Smooth muscle cell (in vitro differentiated cells): ENCODE data around the gene CENPN. TPM values are rescaled to one million over a fixed set of nuclear protein-coding genes. Genes with fewer than 3 reads are reported as not detected.

ENCODE experiments used
- DNase-seq: peaks from one replicate; lab custom pipeline; 2025; ENCODE audit not compliant: unreplicated experiment; lab: John Stamatoyannopoulos, UW
- H2AFZ ChIP-seq: fragments of 200-600 bp; sonication (generic); 2 replicates; pipeline ENCODE4 v1.6.0; 2016; ENCODE audit warnings: antibody characterized with exemption, low read depth, mild to moderate bottlenecking
- H3F3A ChIP-seq: fragments of 200-600 bp; sonication (generic); 2 replicates; pipeline ENCODE4 v1.6.0; 2017; ENCODE audit warnings: antibody characterized with exemption, low read depth
- H3K27ac ChIP-seq: fragments of 200-600 bp; sonication (generic); 2 replicates; pipeline ENCODE4 v1.5.1; 2016; ENCODE audit warnings: low read depth, mild to moderate bottlenecking
- H3K27me3 ChIP-seq: fragments of 200-600 bp; sonication (generic); 2 replicates; pipeline ENCODE4 v1.6.1; 2016; ENCODE audit warnings: low read depth, mild to moderate bottlenecking
- H3K36me3 ChIP-seq: fragments of 200-600 bp; sonication (generic); 2 replicates; pipeline ENCODE4 v1.5.1; 2016; ENCODE audit warnings: low read depth
- H3K4me1 ChIP-seq: fragments of 200-600 bp; sonication (generic); 2 replicates; pipeline ENCODE4 v1.5.1; 2016; ENCODE audit warnings: low read depth
- H3K4me2 ChIP-seq: fragments of 200-600 bp; sonication (generic); 2 replicates; pipeline ENCODE4 v1.6.0; 2016; ENCODE audit warnings: mild to moderate bottlenecking
- H3K4me3 ChIP-seq: fragments of 200-600 bp; sonication (generic); 2 replicates; pipeline ENCODE4 v1.5.1; 2016; ENCODE audit warnings: mild to moderate bottlenecking
- H3K79me2 ChIP-seq: fragments of 200-600 bp; sonication (generic); 2 replicates; pipeline ENCODE4 v1.6.0; 2016; ENCODE audit warnings: low read depth, mild to moderate bottlenecking
- H3K9ac ChIP-seq: fragments of 200-600 bp; sonication (generic); 2 replicates; pipeline ENCODE4 v1.6.0; 2016; ENCODE audit warnings: low read depth
- H3K9me3 ChIP-seq: fragments of 200-600 bp; sonication (generic); replicated peaks from 2 replicates; pipeline ENCODE4 v1.5.1; 2016; ENCODE audit warnings: low read depth
- H4K20me1 ChIP-seq: fragments of 200-600 bp; sonication (generic); 2 replicates; pipeline ENCODE4 v1.6.0; 2016; ENCODE audit warnings: low read depth
- WGBS: methylation state at CpG from one replicate; pipeline ENCODE4 v1.1.7; 2016; ENCODE audit warnings: low lambda C conversion rate; 5-methylcytosine and 5-hydroxymethylcytosine counted together
- polyA plus RNA-seq: library from polyadenylated mRNA; unstranded; fragments of >200 nt; fragmentation: Nextera tagmentation; extraction: Ambion mirVana; gene quantifications from 2 replicates; pipeline ENCODE4 v1.2.1, GENCODE V29; 2016
- total RNA-seq: library from RNA; depleted of rRNA; stranded (reverse); fragments of >200 nt; gene quantifications from 2 replicates; pipeline ENCODE4 v1.2.3, GENCODE V29; 2014
- TF ChIP-seq, protein P1 (sequence below): fragments of 200-600 bp; sonication (generic); IDR thresholded peaks from 2 replicates; pipeline ENCODE4 v1.5.1; 2017; ENCODE audit warnings: borderline replicate concordance, mild to moderate bottlenecking, antibody characterized with exemption; ENCODE audit not compliant: insufficient read depth, poor library complexity, severe bottlenecking

The CENPN gene, protein sequence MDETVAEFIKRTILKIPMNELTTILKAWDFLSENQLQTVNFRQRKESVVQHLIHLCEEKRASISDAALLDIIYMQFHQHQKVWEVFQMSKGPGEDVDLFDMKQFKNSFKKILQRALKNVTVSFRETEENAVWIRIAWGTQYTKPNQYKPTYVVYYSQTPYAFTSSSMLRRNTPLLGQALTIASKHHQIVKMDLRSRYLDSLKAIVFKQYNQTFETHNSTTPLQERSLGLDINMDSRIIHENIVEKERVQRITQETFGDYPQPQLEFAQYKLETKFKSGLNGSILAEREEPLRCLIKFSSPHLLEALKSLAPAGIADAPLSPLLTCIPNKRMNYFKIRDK
- total RNA-seq (18.8 and 24.4 TPM in 2 replicates), polyA plus RNA-seq (14.2 and 25.1 TPM in 2 replicates)

DNA sequence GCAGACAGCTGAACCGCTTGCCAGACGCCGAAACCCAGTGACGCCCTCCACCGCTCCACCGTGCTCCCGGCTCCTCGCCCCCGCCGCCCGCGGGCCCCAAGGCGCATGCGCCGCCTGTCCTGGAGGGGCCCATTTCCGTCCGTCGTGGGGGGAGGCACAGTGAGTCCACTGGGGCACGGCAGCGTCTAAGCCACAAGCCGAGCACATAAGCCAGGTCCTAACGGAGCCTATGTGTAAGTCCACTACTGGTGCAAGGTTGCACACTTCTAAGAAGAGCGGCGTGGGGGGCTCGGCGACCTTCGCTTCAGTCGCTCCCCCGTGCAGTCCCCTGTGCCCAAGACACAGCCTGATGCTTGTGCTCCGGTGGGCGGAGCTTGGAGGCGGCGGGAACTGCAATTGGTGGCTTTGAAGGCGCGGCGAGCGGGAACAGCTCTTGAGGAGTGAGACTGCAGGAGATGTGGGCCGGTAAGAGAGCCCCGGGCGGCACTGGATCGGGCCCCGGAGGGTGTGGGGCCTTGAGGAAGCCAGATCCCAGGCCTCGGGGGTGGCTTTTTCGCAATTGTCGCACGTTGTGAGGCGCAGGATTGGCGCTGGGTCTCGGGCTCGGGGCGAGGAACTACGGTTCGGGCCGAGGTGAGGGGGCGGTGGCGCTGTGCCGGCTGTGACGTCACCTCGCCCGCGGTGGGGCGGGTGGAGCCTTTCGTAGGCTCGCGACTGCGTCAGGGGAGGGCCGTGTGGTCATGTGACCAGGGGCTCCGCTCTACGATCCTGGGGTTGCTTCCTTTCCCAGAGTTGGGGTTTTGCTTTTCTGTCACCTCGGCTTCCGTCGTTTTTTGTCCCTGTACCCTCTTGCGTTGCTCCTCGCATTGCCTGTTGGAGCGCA, at the start of gene CENPN, which contains the start of gene CMC2:
TSS of gene CENPN (plus strand) at position 402 of the 883 bp plus-strand sequence. CDS start 4,726 bp downstream, outside the sequence.
TSS of gene CMC2 (minus strand) at position 73 of the 883 bp plus-strand sequence. CDS start 9,491 bp downstream, outside the sequence.
- H3K4me3 ChIP-seq, result peak within 1 kb of the TSS; percentile 88
- peaks cover 32% of the 10 kb centered on the region for H4K20me1 ChIP-seq
- H3K36me3 ChIP-seq, result no peaks in the 10 kb centered on the region
- under 1% methylated on average over 75 of the region's 75 CpGs for WGBS
- H3K27me3 ChIP-seq, result no peaks in the 10 kb centered on the region
- H2AFZ ChIP-seq, result peak within 1 kb of the TSS; percentile 60
- TF ChIP-seq, protein P1, sequence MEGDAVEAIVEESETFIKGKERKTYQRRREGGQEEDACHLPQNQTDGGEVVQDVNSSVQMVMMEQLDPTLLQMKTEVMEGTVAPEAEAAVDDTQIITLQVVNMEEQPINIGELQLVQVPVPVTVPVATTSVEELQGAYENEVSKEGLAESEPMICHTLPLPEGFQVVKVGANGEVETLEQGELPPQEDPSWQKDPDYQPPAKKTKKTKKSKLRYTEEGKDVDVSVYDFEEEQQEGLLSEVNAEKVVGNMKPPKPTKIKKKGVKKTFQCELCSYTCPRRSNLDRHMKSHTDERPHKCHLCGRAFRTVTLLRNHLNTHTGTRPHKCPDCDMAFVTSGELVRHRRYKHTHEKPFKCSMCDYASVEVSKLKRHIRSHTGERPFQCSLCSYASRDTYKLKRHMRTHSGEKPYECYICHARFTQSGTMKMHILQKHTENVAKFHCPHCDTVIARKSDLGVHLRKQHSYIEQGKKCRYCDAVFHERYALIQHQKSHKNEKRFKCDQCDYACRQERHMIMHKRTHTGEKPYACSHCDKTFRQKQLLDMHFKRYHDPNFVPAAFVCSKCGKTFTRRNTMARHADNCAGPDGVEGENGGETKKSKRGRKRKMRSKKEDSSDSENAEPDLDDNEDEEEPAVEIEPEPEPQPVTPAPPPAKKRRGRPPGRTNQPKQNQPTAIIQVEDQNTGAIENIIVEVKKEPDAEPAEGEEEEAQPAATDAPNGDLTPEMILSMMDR, result no peak
- peaks cover 14% of the 10 kb centered on the region for H3K4me1 ChIP-seq
- H3K4me2 ChIP-seq, result peak within 1 kb of the TSS; percentile 85
- peak; percentile 99 for DNase-seq
- no peaks in the 10 kb centered on the region for H3F3A ChIP-seq
- H3K9ac ChIP-seq, result peak within 1 kb of the TSS; percentile 98
- peaks cover 45% of the 10 kb centered on the region for H3K79me2 ChIP-seq
- no peaks in the 10 kb centered on the region for H3K9me3 ChIP-seq
- H3K27ac ChIP-seq, result peak within 1 kb of the TSS; percentile 99

DNA sequence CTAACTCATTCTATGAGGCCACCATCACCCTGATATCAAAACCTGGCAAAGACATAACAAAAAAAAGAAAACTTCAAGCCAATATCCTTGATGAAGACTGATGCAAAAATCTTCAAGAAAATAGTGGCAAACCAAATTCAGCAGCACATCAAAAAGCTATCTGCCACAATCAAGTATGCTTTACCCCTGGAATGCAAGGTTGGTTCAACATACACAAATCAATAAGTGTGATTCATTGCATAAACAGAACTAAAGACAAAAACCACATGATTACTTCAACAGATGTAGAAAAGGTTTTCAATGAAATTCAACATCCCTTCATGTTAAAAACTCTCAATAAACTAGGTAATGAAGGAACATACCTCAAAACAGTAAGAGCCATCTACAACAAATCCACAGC, 48.7 kb upstream of the CENPN start:
- no peak overlapping the region for H3K27ac ChIP-seq

DNA sequence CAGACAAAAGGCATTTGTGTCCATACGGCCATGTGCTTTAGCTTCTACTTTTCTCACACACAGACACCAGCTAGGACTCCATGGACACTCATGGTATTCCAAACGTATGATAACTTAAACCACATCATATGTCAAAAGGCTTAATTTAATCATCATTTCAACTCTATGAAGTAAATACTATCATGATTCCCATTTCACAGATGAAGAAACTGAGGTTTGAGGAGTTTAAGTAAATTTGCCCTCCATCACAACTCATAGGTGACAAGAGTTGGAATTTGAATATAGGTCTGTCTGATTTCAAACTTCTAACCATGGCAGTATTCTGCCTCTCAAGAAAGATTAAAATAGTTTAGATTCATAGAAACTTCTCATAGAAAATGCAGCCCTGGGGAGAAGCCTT, 44.1 kb upstream of the CENPN start:
- no peaks in the 10 kb centered on the region for H3K27me3 ChIP-seq
- H3F3A ChIP-seq, result no peaks in the 10 kb centered on the region
- no peaks in the 10 kb centered on the region for H3K79me2 ChIP-seq
- H3K4me3 ChIP-seq, result no peak overlapping the region
- H3K9me3 ChIP-seq, result peaks cover 9% of the 10 kb centered on the region
- 71% methylated on average over 2 of the region's 2 CpGs for WGBS
- H3K27ac ChIP-seq, result no peak overlapping the region
- no peaks in the 10 kb centered on the region for H3K36me3 ChIP-seq
- no peak overlapping the region for H3K4me2 ChIP-seq
- DNase-seq, result no peak
- no peaks in the 10 kb centered on the region for H4K20me1 ChIP-seq
- H2AFZ ChIP-seq, result no peak overlapping the region
- H3K9ac ChIP-seq, result no peak overlapping the region
- TF ChIP-seq, protein P1, result no peak
- no peaks in the 10 kb centered on the region for H3K4me1 ChIP-seq

More for the DNA sequence above, 48.7 kb upstream of the CENPN start:
- Histone ChIP-seq H3K4me2 (no peak overlapping the region), H3F3A (no peaks in the 10 kb centered on the region), H3K79me2 (no peaks in the 10 kb centered on the region), H3K27me3 (no peaks in the 10 kb centered on the region), H3K4me3 (no peak overlapping the region), H3K9ac (no peak overlapping the region), H4K20me1 (no peaks in the 10 kb centered on the region), H3K36me3 (no peaks in the 10 kb centered on the region), H3K4me1 (no peaks in the 10 kb centered on the region), H2AFZ (no peak overlapping the region), H3K9me3 (peaks cover 9% of the 10 kb centered on the region)
- TF ChIP-seq, protein P1, result no peak
- no peak for DNase-seq
